Left lung (tissue), 10 donors: Measurements from ENCODE around the gene PTGDR2. TPM values are rescaled to one million over a fixed set of nuclear protein-coding genes. Genes with fewer than 3 reads are reported as not detected.

Source experiments
- ATAC-seq: fragments of 200-7000 bp; cut with Tn5 transposase; one replicate; pipeline ENCODE4 v1.9.1; 2020; ENCODE audit warnings: moderate library complexity
- DNase-seq, 4 donors: peaks; one replicate each; pipeline ENCODE4 v3.0.0-alpha.2; 2013 to 2020
- H3K27ac ChIP-seq, 2 donors: fragments of 200-600 bp; sonication (generic) in 1 of 2; one replicate each; pipeline versions ENCODE4 v1.5.0 to v1.8.0; 2020 to 2021
- H3K27me3 ChIP-seq, 2 donors: fragments of 200-600 bp; sonication (generic) in 1 of 2; one replicate each; pipeline versions ENCODE4 v1.5.0 to v1.8.0; 2020 to 2021
- H3K36me3 ChIP-seq, 2 donors: fragments of 200-600 bp; sonication (generic) in 1 of 2; one replicate each; pipeline versions ENCODE4 v1.5.0 to v1.8.0; 2020 to 2021
- H3K4me1 ChIP-seq, 2 donors: fragments of 200-600 bp; one replicate each; pipeline ENCODE4 v1.8.0; 2021
- H3K4me3 ChIP-seq, 2 donors: fragments of 200-600 bp; sonication (generic) in 1 of 2; one replicate each; pipeline versions ENCODE4 v1.5.0 to v1.8.0; 2020 to 2021; ENCODE audit warnings: mild to moderate bottlenecking in 1 of 2
- H3K9me3 ChIP-seq, 2 donors: fragments of 200-600 bp; sonication (generic) in 1 of 2; one replicate each; pipeline versions ENCODE4 v1.5.0 to v1.8.0; 2020 to 2021
- CTCF ChIP-seq, 2 donors: fragments of 200-600 bp; sonication (generic) in 1 of 2; IDR thresholded peaks; one replicate each; pipeline versions ENCODE4 v1.5.0 to v1.8.0; 2021; ENCODE audit warnings: antibody characterized with exemption in 2 of 2
- intact Hi-C, 2 donors: fragments of 100-400 bp; cut with DNase I; formaldehyde crosslinking; loops; one replicate each; pipeline versions ENCODE4 v1.11.2 to v1.14.2; 2022
- polyA plus RNA-seq, 6 donors: library from polyadenylated mRNA; unstranded; fragments of 120-200 nt; gene quantifications; one replicate each; pipeline ENCODE4 v1.2.1, GENCODE V29; 2013; ENCODE audit not compliant: insufficient read length in 6 of 6
- total RNA-seq, 2 donors: library from RNA; stranded (reverse); fragmentation: NEBNext Ultra II Directional; extraction: Animal tissue kit (Norgen Biotek cat#: 25700); gene quantifications; one replicate each; pipeline ENCODE4 v1.2.1, GENCODE V29; 2021
- donor health status: DM: no; HTN: yes; CAD: no.
- donor health status: DM: no; HTN: no; CAD: no.

PTGDR2 gene
- total and polyA plus RNA-seq, 8 donors, result 0.17 to 0.41 (median 0.21) TPM; not detected in 1

- Histone ChIP-seq H3K4me1 (no peaks in the 10 kb centered on the region), H3K27me3 (peaks cover 0 to 11% of the 10 kb centered on the region in 2 donors), H3K4me3 (no peak overlapping the region), H3K36me3 (peaks cover 0 to 10% of the 10 kb centered on the region in 2 donors), H3K27ac (no peak overlapping the region), H3K9me3 (no peaks in the 10 kb centered on the region)
- DNase-seq, result peak in 1 of 4 donors; percentile 0
- no peak for ATAC-seq
- intact Hi-C loops, result no loop called here
- TF ChIP-seq CTCF (IDR thresholded peaks at IDR 0.05), result no peak
Measured at GRCh38 chr11:60857378-60858232, 1.9 kb upstream of the PTGDR2 start.

GRCh38 chr11:60854847-60855725 is 664 bp downstream of the PTGDR2 start:
- Histone ChIP-seq H3K27ac (no peak overlapping the region), H3K27me3 (peaks cover 0 to 11% of the 10 kb centered on the region in 2 donors), H3K9me3 (no peaks in the 10 kb centered on the region), H3K36me3 (peaks cover 0 to 35% of the 10 kb centered on the region in 2 donors), H3K4me3 (no peak overlapping the region), H3K4me1 (no peaks in the 10 kb centered on the region)
- DNase-seq, result no peak
- intact Hi-C loops, result no loop called here
- no peak for TF ChIP-seq CTCF (IDR thresholded peaks at IDR 0.05)
- no peak for ATAC-seq

- Histone ChIP-seq H3K27me3 (peaks cover 0 to 11% of the 10 kb centered on the region in 2 donors), H3K9me3 (no peaks in the 10 kb centered on the region), H3K4me1 (no peaks in the 10 kb centered on the region), H3K4me3 (no peak overlapping the region), H3K27ac (no peak overlapping the region), H3K36me3 (peaks cover 0 to 43% of the 10 kb centered on the region in 2 donors)
- DNase-seq, result no peak
- no peak for ATAC-seq
- TF ChIP-seq CTCF (IDR thresholded peaks at IDR 0.05), result no peak
- intact Hi-C loops, result no loop called here
Measured at GRCh38 chr11:60854140-60854846, 1.5 kb downstream of the PTGDR2 start.

- TF ChIP-seq CTCF (IDR thresholded peaks at IDR 0.05), result no peak
- Histone ChIP-seq H3K4me3 (no peak overlapping the region), H3K27ac (no peak overlapping the region), H3K4me1 (no peaks in the 10 kb centered on the region), H3K36me3 (peaks cover 0 to 53% of the 10 kb centered on the region in 2 donors), H3K9me3 (no peaks in the 10 kb centered on the region), H3K27me3 (peaks cover 0 to 11% of the 10 kb centered on the region in 2 donors)
- intact Hi-C loops, result no loop called here
- DNase-seq (no peak), ATAC-seq (no peak)
Measured at GRCh38 chr11:60852982-60853950, 2.5 kb downstream of the PTGDR2 start.
